GM23338 (cell line): Measurements from ENCODE around the gene SPG7. TPM values are rescaled to one million over a fixed set of nuclear protein-coding genes. Genes with fewer than 3 reads are reported as not detected.

ENCODE experiments used
- ATAC-seq: fragments of 200-7000 bp; cut with Tn5 transposase; 3 replicates; pipeline ENCODE4 v1.9.1; 2020
- DNase-seq: peaks from one replicate; pipeline ENCODE4 v3.0.0-alpha.2; 2015; ENCODE audit warnings: low spot score
- H2AFZ ChIP-seq: fragments of 200-600 bp; sonication (generic); 2 replicates; pipeline ENCODE4 v1.8.0; 2016; ENCODE audit warnings: antibody characterized with exemption, mild to moderate bottlenecking, moderate library complexity
- H3F3A ChIP-seq: fragments of 200-600 bp; sonication (generic); replicated peaks from 2 replicates; pipeline ENCODE4 v1.8.0; 2017; ENCODE audit warnings: antibody characterized with exemption, mixed run types, low read depth
- H3K27ac ChIP-seq: fragments of 200-600 bp; sonication (generic); 2 replicates; pipeline ENCODE4 v1.6.1; 2016; ENCODE audit warnings: low read depth
- H3K27me3 ChIP-seq: fragments of 200-600 bp; sonication (generic); 2 replicates; pipeline ENCODE4 v1.8.0; 2016; ENCODE audit warnings: mild to moderate bottlenecking, mixed run types, moderate library complexity; ENCODE audit not compliant: insufficient read depth
- H3K36me3 ChIP-seq: fragments of 200-600 bp; sonication (generic); 2 replicates; pipeline ENCODE4 v1.8.0; 2016; ENCODE audit warnings: mild to moderate bottlenecking; ENCODE audit not compliant: insufficient read depth
- H3K4me1 ChIP-seq: fragments of 200-600 bp; sonication (generic); 2 replicates; pipeline ENCODE4 v1.8.0; 2016; ENCODE audit warnings: mild to moderate bottlenecking, moderate library complexity; ENCODE audit not compliant: insufficient read depth
- H3K4me2 ChIP-seq: fragments of 200-600 bp; sonication (generic); 2 replicates; pipeline ENCODE4 v1.7.1; 2017; ENCODE audit warnings: mixed run types
- H3K4me3 ChIP-seq: fragments of 200-600 bp; sonication (generic); 2 replicates; pipeline ENCODE4 v1.6.1; 2016; ENCODE audit warnings: mixed run types
- H3K79me2 ChIP-seq: fragments of 200-600 bp; sonication (generic); replicated peaks from 2 replicates; pipeline ENCODE4 v1.8.0; 2017; ENCODE audit warnings: mild to moderate bottlenecking; ENCODE audit not compliant: insufficient read depth
- H3K9me2 ChIP-seq: fragments of 200-600 bp; sonication (generic); 2 replicates; pipeline ENCODE4 v1.8.0; 2017; ENCODE audit not compliant: insufficient read depth
- H4K20me1 ChIP-seq: fragments of 200-600 bp; sonication (generic); replicated peaks from 2 replicates; pipeline ENCODE4 v1.8.0; 2017; ENCODE audit warnings: mild to moderate bottlenecking; ENCODE audit not compliant: insufficient read depth
- H3K27ac Mint-ChIP-seq: 2 replicates; pipeline ENCODE4 v1.8.0; 2020; ENCODE audit warnings: inconsistent platforms, mild to moderate bottlenecking, moderate library complexity, mixed read lengths
- H3K27me3 Mint-ChIP-seq: 3 replicates; pipeline ENCODE4 v1.8.0; 2022; ENCODE audit warnings: low read depth, mild to moderate bottlenecking, moderate library complexity, mixed read lengths, inconsistent platforms; ENCODE audit not compliant: insufficient read depth, poor library complexity
- H3K36me3 Mint-ChIP-seq: 3 replicates; pipeline ENCODE4 v1.8.0; 2021; ENCODE audit warnings: low read depth, mild to moderate bottlenecking, inconsistent platforms, moderate library complexity, mixed read lengths
- H3K4me1 Mint-ChIP-seq: 3 replicates; pipeline ENCODE4 v1.8.0; 2020; ENCODE audit warnings: mild to moderate bottlenecking, inconsistent platforms, mixed read lengths
- H3K4me3 Mint-ChIP-seq: 3 replicates; pipeline ENCODE4 v1.8.0; 2021; ENCODE audit warnings: moderate library complexity, mild to moderate bottlenecking, inconsistent platforms, mixed read lengths
- H3K9me3 Mint-ChIP-seq: 3 replicates; pipeline ENCODE4 v1.8.0; 2020; ENCODE audit warnings: moderate library complexity, mild to moderate bottlenecking, inconsistent platforms, mixed read lengths
- CREB1 ChIP-seq: fragments of 250-450 bp; sonication (Bioruptor Pico); IDR thresholded peaks from 2 replicates; pipeline ENCODE4 v1.5.0; 2020; ENCODE audit warnings: low read depth, mild to moderate bottlenecking, moderate library complexity
- CTCF ChIP-seq, 2 experiments: fragments of 200-600 bp in 1 of 2; sonication (generic) in 1 of 2; conservative IDR thresholded peaks; 2 replicates each; pipeline versions ENCODE4 v1.5.1 to v1.6.1; 2016 to 2017; ENCODE audit warnings: antibody characterized with exemption in 2 of 2, low read depth in 2 of 2, mild to moderate bottlenecking in 2 of 2, moderate library complexity in 1 of 2
- ETS1 ChIP-seq: IDR thresholded peaks from 2 replicates; pipeline ENCODE4 v1.6.1; 2016; ENCODE audit warnings: antibody characterized with exemption
- EZH2 ChIP-seq: fragments of 200-600 bp; sonication (generic); IDR thresholded peaks from one replicate; pipeline ENCODE4 v1.8.0; 2017; ENCODE audit warnings: antibody characterized with exemption, mild to moderate bottlenecking, low read depth; ENCODE audit not compliant: unreplicated experiment
- EZH2phosphoT487 ChIP-seq: fragments of 200-600 bp; sonication (generic); IDR thresholded peaks from one replicate; pipeline ENCODE4 v1.8.1; 2018; ENCODE audit warnings: antibody characterized with exemption; ENCODE audit not compliant: unreplicated experiment
- JUNB ChIP-seq: IDR thresholded peaks from one replicate; pipeline ENCODE4 v1.6.1; 2016; ENCODE audit warnings: antibody characterized with exemption; ENCODE audit not compliant: unreplicated experiment
- NANOG ChIP-seq: IDR thresholded peaks from 2 replicates; pipeline ENCODE4 v1.6.1; 2016; ENCODE audit warnings: antibody characterized with exemption, borderline replicate concordance
- POLR2AphosphoS5 ChIP-seq: IDR thresholded peaks from 2 replicates; pipeline ENCODE4 v1.6.1; 2016; ENCODE audit warnings: antibody characterized with exemption, low read depth
- REST ChIP-seq: IDR thresholded peaks from one replicate; pipeline ENCODE4 v1.6.1; 2018; ENCODE audit warnings: antibody characterized with exemption; ENCODE audit not compliant: unreplicated experiment
- STAT1 ChIP-seq: IDR thresholded peaks from one replicate; pipeline ENCODE4 v1.6.1; 2016; ENCODE audit warnings: antibody characterized with exemption; ENCODE audit not compliant: unreplicated experiment
- ZNF114 ChIP-seq: fragments of 250-450 bp; sonication (Bioruptor Pico); IDR thresholded peaks from 2 replicates; pipeline ENCODE4 v1.5.0; 2020; ENCODE audit warnings: mild to moderate bottlenecking, moderate library complexity
- ZNF331 ChIP-seq: fragments of 250-450 bp; sonication (Bioruptor Pico); IDR thresholded peaks from 2 replicates; pipeline ENCODE4 v1.5.0; 2020; ENCODE audit warnings: low read depth, mild to moderate bottlenecking, moderate library complexity
- ZNF462 ChIP-seq: fragments of 250-450 bp; sonication (Bioruptor Pico); IDR thresholded peaks from 2 replicates; pipeline ENCODE4 v1.5.0; 2020; ENCODE audit warnings: mild to moderate bottlenecking, moderate library complexity
- polyA plus RNA-seq: library from polyadenylated mRNA; unstranded; fragments of >200 nt; fragmentation: Nextera tagmentation; extraction: Ambion mirVana; gene quantifications from 2 replicates; pipeline ENCODE4 v1.2.1, GENCODE V29; 2016
- total RNA-seq: library from RNA; depleted of rRNA; stranded (reverse); fragments of >200 nt; shearing (Covaris generic); gene quantifications from 2 replicates; pipeline ENCODE4 v1.2.3, GENCODE V29; 2014

SPG7 gene
- total and polyA plus RNA-seq, 2 experiments from 2014 or later = 77.1 to 267 TPM

GRCh38 chr16:89484041-89484501 is 24.1 kb upstream of the SPG7 start:
- Histone ChIP-seq H2AFZ (no peak overlapping the region), H3K4me2 (0 out of 2 replicates have a peak overlapping the region, but pooled peaks have one; percentile 54), H3K79me2 (peaks cover 100% of the 10 kb centered on the region), H4K20me1 (peaks cover 96% of the 10 kb centered on the region), H3K27me3 (no peaks in the 10 kb centered on the region), H3K27ac (no peak overlapping the region), H3K4me1 (peaks cover 78% of the 10 kb centered on the region), H3K36me3 (peaks cover 6% of the 10 kb centered on the region; the same call in 1 of the 2 replicates), H3F3A (peaks cover 12% of the 10 kb centered on the region), H3K9me2 (no peaks in the 10 kb centered on the region), H3K4me3 (no peak overlapping the region)
- no peak for DNase-seq
- ATAC-seq = no peak
- no peak for TF ChIP-seq POLR2AphosphoS5
- no peak for TF ChIP-seq EZH2
- no peak for TF ChIP-seq ZNF331 (CRISPR knock-in tag)
- TF ChIP-seq EZH2phosphoT487 = no peak
- no peak for TF ChIP-seq NANOG
- TF ChIP-seq ZNF462 (CRISPR knock-in tag) = no peak
- TF ChIP-seq ETS1 = no peak
- no peak for TF ChIP-seq JUNB
- TF ChIP-seq ZNF114 (CRISPR knock-in tag) = no peak
- TF ChIP-seq CREB1 (CRISPR knock-in tag) = no peak
- TF ChIP-seq REST = no peak
- TF ChIP-seq STAT1 = no peak
- TF ChIP-seq CTCF (conservative IDR thresholded peaks at IDR 0.05; ENCODE audit: low read depth in 2 of 2) = no peak
- Mint-ChIP-seq H3K27ac (no peak overlapping the region), H3K36me3 (peaks cover 29% of the 10 kb centered on the region), H3K27me3 (peaks cover 7% of the 10 kb centered on the region), H3K9me3 (no peaks in the 10 kb centered on the region; the same call in 1 of the 3 replicates), H3K4me1 (peaks cover 72% of the 10 kb centered on the region), H3K4me3 (0 out of 3 replicates have a peak overlapping the region, but pooled peaks have one; percentile 50)
